WTC11 (cell line): ENCODE data around the gene ZBTB43. TPM values are rescaled to one million over a fixed set of nuclear protein-coding genes. Genes with fewer than 3 reads are reported as not detected.
A peak's percentile ranks its signal among the peaks of the same experiment; 100 is the strongest.

Experiments
- ATAC-seq: fragments of 200-7000 bp; cut with Tn5 transposase; 2 replicates; pipeline ENCODE4 v1.10.0; 2021; ENCODE audit warnings: mild to moderate bottlenecking, moderate library complexity
- CTCF ChIA-PET: fragments of 300-600 bp; sonication (Branson Sonifier 250); formaldehyde crosslinking; loops from one replicate; lab custom pipeline; 2021; ENCODE audit warnings: antibody characterized with exemption; lab: Charles Lee
- POLR2A ChIA-PET: fragments of 350-600 bp; sonication (Branson Sonifier 250); formaldehyde crosslinking; loops from one replicate; lab custom pipeline; 2021; ENCODE audit warnings: antibody characterized with exemption; lab: Charles Lee
- DNase-seq: peaks from one replicate; pipeline ENCODE4 v3.0.0; 2021; ENCODE audit warnings: low spot score
- H3K27ac Mint-ChIP-seq: 2 replicates; pipeline ENCODE4 v1.8.0; 2021; ENCODE audit warnings: mixed read lengths
- H3K27me3 Mint-ChIP-seq: 2 replicates; pipeline ENCODE4 v1.8.0; 2021; ENCODE audit warnings: low read depth, mild to moderate bottlenecking, moderate library complexity, mixed read lengths
- H3K36me3 Mint-ChIP-seq: 2 replicates; pipeline ENCODE4 v1.8.0; 2021; ENCODE audit warnings: mixed read lengths
- H3K4me1 Mint-ChIP-seq: 2 replicates; pipeline ENCODE4 v1.8.0; 2022; ENCODE audit warnings: mixed read lengths
- H3K4me3 Mint-ChIP-seq: 2 replicates; pipeline ENCODE4 v1.8.0; 2021; ENCODE audit warnings: mild to moderate bottlenecking, moderate library complexity, mixed read lengths
- H3K9me3 Mint-ChIP-seq: 2 replicates; pipeline ENCODE4 v1.8.0; 2021; ENCODE audit warnings: mixed read lengths
- ELF4 ChIP-seq: sonication (generic); formaldehyde crosslinking; IDR thresholded peaks from 2 replicates; pipeline ENCODE4 v1.8.1; 2022; ENCODE audit warnings: low read depth, mild to moderate bottlenecking, moderate library complexity, missing genetic modification reagents
- IRF2 ChIP-seq: sonication (generic); formaldehyde crosslinking; IDR thresholded peaks from 2 replicates; pipeline ENCODE4 v1.8.0; 2022; ENCODE audit warnings: low read depth, missing genetic modification reagents, borderline replicate concordance
- ZNF317 ChIP-seq: sonication (generic); formaldehyde crosslinking; IDR thresholded peaks from 2 replicates; pipeline ENCODE4 v1.8.1; 2023; ENCODE audit warnings: low read depth, mild to moderate bottlenecking, moderate library complexity, missing genetic modification reagents, borderline replicate concordance
- ZNF671 ChIP-seq: fragments of 250-450 bp; sonication (Bioruptor Pico); IDR thresholded peaks from 2 replicates; pipeline ENCODE4 v1.8.0; 2021; ENCODE audit warnings: mild to moderate bottlenecking
- total RNA-seq: library from RNA; stranded (reverse); gene quantifications from 3 replicates; pipeline ENCODE4 v1.2.3, GENCODE V29; 2021
- TF ChIP-seq, protein P1 (sequence below): sonication (generic); formaldehyde crosslinking; IDR thresholded peaks from 2 replicates; pipeline ENCODE4 v1.8.0; 2023; ENCODE audit warnings: mild to moderate bottlenecking, missing genetic modification reagents
- TF ChIP-seq, protein P2 (sequence below): fragments of 250-450 bp; sonication (Bioruptor Pico); conservative IDR thresholded peaks from 2 replicates; pipeline ENCODE4 v1.9.0; 2021; ENCODE audit warnings: mild to moderate bottlenecking
- TF ChIP-seq, protein P3 (sequence below): sonication (generic); formaldehyde crosslinking; IDR thresholded peaks from 2 replicates; pipeline ENCODE4 v1.8.1; 2022; ENCODE audit warnings: mild to moderate bottlenecking, missing genetic modification reagents, moderate library complexity, borderline replicate concordance
- TF ChIP-seq, protein P4 (sequence below): fragments of 250-450 bp; sonication (Bioruptor Pico); IDR thresholded peaks from 2 replicates; pipeline ENCODE4 v1.8.0; 2021; ENCODE audit warnings: mild to moderate bottlenecking
- TF ChIP-seq, protein P5 (sequence below): fragments of 200-600 bp; IDR thresholded peaks from 2 replicates; pipeline ENCODE4 v1.8.0; 2022; ENCODE audit warnings: antibody characterized with exemption
- TF ChIP-seq, protein P6 (sequence below): sonication (generic); formaldehyde crosslinking; IDR thresholded peaks from 2 replicates; pipeline ENCODE4 v1.8.1; 2023; ENCODE audit warnings: mild to moderate bottlenecking, missing genetic modification reagents, moderate library complexity
- TF ChIP-seq, protein P7 (sequence below): fragments of 250-450 bp; sonication (Bioruptor Pico); IDR thresholded peaks from 2 replicates; pipeline ENCODE4 v1.9.0; 2021; ENCODE audit warnings: mild to moderate bottlenecking, borderline replicate concordance

Gene ZBTB43
- total RNA-seq, 1 experiment from 2014 or later = 23.8 TPM

DNA sequence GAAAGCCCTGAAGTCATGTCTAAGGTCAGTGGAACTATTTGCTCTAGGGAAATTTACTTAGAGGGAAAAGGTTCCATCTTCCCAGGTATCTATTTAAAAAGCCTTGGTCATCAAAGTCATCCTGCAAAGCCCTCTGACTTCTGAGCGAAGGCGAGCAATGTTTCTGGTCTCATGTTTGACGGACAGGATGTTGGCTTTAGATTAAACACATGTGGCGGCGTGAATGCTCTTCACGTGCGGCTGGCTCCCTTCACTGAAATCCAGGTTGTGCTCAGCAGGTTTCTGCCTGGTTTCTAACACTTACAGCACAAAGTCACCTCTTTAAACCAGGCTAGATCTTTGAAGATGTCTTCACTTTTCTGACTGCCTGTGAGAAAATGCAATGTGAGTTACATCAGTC lies 49.9 kb downstream of the ZBTB43 start (continued):
- TF ChIP-seq, protein P1, sequence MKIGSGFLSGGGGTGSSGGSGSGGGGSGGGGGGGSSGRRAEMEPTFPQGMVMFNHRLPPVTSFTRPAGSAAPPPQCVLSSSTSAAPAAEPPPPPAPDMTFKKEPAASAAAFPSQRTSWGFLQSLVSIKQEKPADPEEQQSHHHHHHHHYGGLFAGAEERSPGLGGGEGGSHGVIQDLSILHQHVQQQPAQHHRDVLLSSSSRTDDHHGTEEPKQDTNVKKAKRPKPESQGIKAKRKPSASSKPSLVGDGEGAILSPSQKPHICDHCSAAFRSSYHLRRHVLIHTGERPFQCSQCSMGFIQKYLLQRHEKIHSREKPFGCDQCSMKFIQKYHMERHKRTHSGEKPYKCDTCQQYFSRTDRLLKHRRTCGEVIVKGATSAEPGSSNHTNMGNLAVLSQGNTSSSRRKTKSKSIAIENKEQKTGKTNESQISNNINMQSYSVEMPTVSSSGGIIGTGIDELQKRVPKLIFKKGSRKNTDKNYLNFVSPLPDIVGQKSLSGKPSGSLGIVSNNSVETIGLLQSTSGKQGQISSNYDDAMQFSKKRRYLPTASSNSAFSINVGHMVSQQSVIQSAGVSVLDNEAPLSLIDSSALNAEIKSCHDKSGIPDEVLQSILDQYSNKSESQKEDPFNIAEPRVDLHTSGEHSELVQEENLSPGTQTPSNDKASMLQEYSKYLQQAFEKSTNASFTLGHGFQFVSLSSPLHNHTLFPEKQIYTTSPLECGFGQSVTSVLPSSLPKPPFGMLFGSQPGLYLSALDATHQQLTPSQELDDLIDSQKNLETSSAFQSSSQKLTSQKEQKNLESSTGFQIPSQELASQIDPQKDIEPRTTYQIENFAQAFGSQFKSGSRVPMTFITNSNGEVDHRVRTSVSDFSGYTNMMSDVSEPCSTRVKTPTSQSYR (CRISPR knock-in tag) = no peak
- TF ChIP-seq ZNF671 (CRISPR knock-in tag) (no peak), ELF4 (CRISPR knock-in tag) (no peak), ZNF317 (no peak)
- TF ChIP-seq, protein P2, sequence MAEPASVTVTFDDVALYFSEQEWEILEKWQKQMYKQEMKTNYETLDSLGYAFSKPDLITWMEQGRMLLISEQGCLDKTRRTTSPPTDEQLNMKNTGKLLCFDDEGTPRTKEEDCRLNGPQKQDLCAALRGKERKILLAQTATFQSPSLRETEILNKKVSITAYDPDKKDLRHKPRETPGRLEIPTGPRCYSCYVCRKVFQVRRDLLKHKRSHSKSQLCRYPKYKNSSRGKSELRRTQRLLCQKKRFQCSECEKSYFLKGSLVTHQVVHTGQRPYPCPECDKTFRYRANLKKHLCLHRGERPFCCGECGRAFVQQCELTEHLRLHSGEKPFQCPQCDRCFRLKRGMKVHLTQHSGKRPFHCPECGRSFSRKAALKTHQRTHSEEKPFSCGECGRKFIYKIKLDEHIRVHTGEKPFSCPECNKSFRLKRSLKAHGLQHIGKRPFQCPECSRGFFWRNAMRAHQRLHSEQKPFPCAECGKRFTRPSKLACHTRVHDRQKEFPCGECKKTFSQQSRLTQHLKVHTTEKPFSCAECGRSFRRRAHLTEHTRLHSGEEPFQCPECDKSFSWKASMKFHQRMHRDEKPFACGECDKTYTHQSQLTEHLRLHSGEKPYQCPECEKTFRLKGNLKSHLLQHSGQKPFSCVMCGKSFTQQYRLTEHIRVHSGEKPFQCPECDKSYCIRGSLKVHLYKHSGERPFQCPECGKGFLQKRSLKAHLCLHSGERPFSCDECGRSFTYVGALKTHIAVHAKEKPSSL (CRISPR knock-in tag) = no peak
- TF ChIP-seq, protein P3, sequence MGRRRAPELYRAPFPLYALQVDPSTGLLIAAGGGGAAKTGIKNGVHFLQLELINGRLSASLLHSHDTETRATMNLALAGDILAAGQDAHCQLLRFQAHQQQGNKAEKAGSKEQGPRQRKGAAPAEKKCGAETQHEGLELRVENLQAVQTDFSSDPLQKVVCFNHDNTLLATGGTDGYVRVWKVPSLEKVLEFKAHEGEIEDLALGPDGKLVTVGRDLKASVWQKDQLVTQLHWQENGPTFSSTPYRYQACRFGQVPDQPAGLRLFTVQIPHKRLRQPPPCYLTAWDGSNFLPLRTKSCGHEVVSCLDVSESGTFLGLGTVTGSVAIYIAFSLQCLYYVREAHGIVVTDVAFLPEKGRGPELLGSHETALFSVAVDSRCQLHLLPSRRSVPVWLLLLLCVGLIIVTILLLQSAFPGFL (CRISPR knock-in tag) = no peak
- TF ChIP-seq, protein P4, sequence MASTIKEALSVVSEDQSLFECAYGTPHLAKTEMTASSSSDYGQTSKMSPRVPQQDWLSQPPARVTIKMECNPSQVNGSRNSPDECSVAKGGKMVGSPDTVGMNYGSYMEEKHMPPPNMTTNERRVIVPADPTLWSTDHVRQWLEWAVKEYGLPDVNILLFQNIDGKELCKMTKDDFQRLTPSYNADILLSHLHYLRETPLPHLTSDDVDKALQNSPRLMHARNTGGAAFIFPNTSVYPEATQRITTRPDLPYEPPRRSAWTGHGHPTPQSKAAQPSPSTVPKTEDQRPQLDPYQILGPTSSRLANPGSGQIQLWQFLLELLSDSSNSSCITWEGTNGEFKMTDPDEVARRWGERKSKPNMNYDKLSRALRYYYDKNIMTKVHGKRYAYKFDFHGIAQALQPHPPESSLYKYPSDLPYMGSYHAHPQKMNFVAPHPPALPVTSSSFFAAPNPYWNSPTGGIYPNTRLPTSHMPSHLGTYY (CRISPR knock-in tag) = no peak
- TF ChIP-seq, protein P5, sequence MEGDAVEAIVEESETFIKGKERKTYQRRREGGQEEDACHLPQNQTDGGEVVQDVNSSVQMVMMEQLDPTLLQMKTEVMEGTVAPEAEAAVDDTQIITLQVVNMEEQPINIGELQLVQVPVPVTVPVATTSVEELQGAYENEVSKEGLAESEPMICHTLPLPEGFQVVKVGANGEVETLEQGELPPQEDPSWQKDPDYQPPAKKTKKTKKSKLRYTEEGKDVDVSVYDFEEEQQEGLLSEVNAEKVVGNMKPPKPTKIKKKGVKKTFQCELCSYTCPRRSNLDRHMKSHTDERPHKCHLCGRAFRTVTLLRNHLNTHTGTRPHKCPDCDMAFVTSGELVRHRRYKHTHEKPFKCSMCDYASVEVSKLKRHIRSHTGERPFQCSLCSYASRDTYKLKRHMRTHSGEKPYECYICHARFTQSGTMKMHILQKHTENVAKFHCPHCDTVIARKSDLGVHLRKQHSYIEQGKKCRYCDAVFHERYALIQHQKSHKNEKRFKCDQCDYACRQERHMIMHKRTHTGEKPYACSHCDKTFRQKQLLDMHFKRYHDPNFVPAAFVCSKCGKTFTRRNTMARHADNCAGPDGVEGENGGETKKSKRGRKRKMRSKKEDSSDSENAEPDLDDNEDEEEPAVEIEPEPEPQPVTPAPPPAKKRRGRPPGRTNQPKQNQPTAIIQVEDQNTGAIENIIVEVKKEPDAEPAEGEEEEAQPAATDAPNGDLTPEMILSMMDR = no peak

DNA sequence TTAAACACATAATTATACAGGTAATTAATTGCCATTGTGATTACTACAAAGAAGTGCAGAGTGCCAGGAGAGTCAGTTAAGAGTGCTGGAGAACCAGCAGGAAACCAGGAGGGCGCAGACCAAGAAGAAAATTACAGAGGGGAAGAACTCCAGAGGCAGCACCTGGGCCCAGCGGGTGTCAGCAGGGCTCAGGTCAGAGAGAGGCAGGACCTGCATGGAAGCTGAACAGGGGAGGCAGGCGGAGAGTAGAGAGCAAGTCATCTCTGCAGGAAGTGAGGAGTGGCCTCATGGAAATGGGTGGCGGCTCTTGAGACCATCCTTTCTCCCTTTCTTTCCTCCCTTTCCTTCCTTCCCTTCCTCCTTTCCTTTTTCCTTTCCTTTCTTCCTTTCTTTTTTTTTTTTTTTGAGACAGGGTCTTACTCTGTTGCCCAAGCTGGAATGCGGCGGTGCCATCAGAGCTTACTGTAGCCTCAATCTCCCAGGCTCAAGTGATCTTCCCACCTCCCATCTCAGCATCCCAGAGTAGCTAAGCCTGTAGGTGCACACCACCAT lies 51.6 kb downstream of the ZBTB43 start:
- POLR2A ChIA-PET = interaction anchor here (0.7 kb wide), 1 partner anchor 291 kb away, joined by 5 read pairs; no protein-coding TSS in a partner anchor
- no peaks in the 10 kb centered on the region for H3K36me3 Mint-ChIP-seq
- DNase-seq (no peak), ATAC-seq (peak; percentile 43)
- no peak overlapping the region for H3K4me3 Mint-ChIP-seq
- CTCF ChIA-PET = interaction anchor here (0.7 kb wide), 1 partner anchor 11 kb away, joined by 3 read pairs; no protein-coding TSS in a partner anchor
- H3K4me1 Mint-ChIP-seq = peaks cover 12% of the 10 kb centered on the region
- peaks cover 28% of the 10 kb centered on the region for H3K27me3 Mint-ChIP-seq
- no peak overlapping the region for H3K27ac Mint-ChIP-seq
- no peak for TF ChIP-seq IRF2
- TF ChIP-seq, protein P6, sequence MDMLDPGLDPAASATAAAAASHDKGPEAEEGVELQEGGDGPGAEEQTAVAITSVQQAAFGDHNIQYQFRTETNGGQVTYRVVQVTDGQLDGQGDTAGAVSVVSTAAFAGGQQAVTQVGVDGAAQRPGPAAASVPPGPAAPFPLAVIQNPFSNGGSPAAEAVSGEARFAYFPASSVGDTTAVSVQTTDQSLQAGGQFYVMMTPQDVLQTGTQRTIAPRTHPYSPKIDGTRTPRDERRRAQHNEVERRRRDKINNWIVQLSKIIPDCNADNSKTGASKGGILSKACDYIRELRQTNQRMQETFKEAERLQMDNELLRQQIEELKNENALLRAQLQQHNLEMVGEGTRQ = no peak
- TF ChIP-seq, protein P7, sequence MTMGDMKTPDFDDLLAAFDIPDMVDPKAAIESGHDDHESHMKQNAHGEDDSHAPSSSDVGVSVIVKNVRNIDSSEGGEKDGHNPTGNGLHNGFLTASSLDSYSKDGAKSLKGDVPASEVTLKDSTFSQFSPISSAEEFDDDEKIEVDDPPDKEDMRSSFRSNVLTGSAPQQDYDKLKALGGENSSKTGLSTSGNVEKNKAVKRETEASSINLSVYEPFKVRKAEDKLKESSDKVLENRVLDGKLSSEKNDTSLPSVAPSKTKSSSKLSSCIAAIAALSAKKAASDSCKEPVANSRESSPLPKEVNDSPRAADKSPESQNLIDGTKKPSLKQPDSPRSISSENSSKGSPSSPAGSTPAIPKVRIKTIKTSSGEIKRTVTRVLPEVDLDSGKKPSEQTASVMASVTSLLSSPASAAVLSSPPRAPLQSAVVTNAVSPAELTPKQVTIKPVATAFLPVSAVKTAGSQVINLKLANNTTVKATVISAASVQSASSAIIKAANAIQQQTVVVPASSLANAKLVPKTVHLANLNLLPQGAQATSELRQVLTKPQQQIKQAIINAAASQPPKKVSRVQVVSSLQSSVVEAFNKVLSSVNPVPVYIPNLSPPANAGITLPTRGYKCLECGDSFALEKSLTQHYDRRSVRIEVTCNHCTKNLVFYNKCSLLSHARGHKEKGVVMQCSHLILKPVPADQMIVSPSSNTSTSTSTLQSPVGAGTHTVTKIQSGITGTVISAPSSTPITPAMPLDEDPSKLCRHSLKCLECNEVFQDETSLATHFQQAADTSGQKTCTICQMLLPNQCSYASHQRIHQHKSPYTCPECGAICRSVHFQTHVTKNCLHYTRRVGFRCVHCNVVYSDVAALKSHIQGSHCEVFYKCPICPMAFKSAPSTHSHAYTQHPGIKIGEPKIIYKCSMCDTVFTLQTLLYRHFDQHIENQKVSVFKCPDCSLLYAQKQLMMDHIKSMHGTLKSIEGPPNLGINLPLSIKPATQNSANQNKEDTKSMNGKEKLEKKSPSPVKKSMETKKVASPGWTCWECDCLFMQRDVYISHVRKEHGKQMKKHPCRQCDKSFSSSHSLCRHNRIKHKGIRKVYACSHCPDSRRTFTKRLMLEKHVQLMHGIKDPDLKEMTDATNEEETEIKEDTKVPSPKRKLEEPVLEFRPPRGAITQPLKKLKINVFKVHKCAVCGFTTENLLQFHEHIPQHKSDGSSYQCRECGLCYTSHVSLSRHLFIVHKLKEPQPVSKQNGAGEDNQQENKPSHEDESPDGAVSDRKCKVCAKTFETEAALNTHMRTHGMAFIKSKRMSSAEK (CRISPR knock-in tag) = no peak
- H3K9me3 Mint-ChIP-seq = no peaks in the 10 kb centered on the region
